SK-N-SH (cell line): ENCODE measurements around the gene TBC1D5.

Source experiments
- GABPA ChIP-seq: IDR thresholded peaks from 2 replicates; pipeline ENCODE4 v1.4.0; 2012; ENCODE audit warnings: low read depth, mild to moderate bottlenecking
- POLR2AphosphoS5 ChIP-seq: IDR thresholded peaks from 2 replicates; pipeline ENCODE4 v1.6.1; 2012; ENCODE audit warnings: low read depth, low read length
- RAD21 ChIP-seq: IDR thresholded peaks from 2 replicates; pipeline ENCODE4 v1.6.1; 2012; ENCODE audit warnings: mild to moderate bottlenecking, low read length
- TAF1 ChIP-seq: IDR thresholded peaks from 2 replicates; pipeline ENCODE4 v1.6.1; 2012; ENCODE audit warnings: low read depth, mild to moderate bottlenecking, low read length, moderate library complexity, borderline replicate concordance
- TF ChIP-seq, protein P1 (sequence below): fragments of 200-600 bp; sonication (generic); IDR thresholded peaks from 2 replicates; pipeline ENCODE4 v1.6.1; 2017; ENCODE audit warnings: antibody characterized with exemption, mild to moderate bottlenecking, moderate library complexity

GRCh38 chr3:17384567-17385296, 357.7 kb downstream of the TBC1D5 start:
- TF ChIP-seq RAD21 (no peak), GABPA (no peak), TAF1 (no peak), POLR2AphosphoS5 (no peak)
- TF ChIP-seq, protein P1, sequence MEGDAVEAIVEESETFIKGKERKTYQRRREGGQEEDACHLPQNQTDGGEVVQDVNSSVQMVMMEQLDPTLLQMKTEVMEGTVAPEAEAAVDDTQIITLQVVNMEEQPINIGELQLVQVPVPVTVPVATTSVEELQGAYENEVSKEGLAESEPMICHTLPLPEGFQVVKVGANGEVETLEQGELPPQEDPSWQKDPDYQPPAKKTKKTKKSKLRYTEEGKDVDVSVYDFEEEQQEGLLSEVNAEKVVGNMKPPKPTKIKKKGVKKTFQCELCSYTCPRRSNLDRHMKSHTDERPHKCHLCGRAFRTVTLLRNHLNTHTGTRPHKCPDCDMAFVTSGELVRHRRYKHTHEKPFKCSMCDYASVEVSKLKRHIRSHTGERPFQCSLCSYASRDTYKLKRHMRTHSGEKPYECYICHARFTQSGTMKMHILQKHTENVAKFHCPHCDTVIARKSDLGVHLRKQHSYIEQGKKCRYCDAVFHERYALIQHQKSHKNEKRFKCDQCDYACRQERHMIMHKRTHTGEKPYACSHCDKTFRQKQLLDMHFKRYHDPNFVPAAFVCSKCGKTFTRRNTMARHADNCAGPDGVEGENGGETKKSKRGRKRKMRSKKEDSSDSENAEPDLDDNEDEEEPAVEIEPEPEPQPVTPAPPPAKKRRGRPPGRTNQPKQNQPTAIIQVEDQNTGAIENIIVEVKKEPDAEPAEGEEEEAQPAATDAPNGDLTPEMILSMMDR, result no peak
